Osteocyte (in vitro differentiated cells): Measurements from ENCODE around the gene YIPF6. TPM values are rescaled to one million over a fixed set of nuclear protein-coding genes. Genes with fewer than 3 reads are reported as not detected.

ENCODE experiments used
- DNase-seq: peaks from one replicate; pipeline ENCODE4 v3.0.0; 2021; ENCODE audit warnings: mixed read lengths; ENCODE audit not compliant: unreplicated experiment; ENCODE audit errors: extremely low spot score
- H3K27ac Mint-ChIP-seq: one replicate; pipeline ENCODE4 v1.8.0; 2021; ENCODE audit warnings: mild to moderate bottlenecking, mixed read lengths; ENCODE audit not compliant: unreplicated experiment
- H3K27me3 Mint-ChIP-seq: one replicate; pipeline ENCODE4 v1.8.0; 2021; ENCODE audit warnings: mixed read lengths; ENCODE audit not compliant: unreplicated experiment
- H3K36me3 Mint-ChIP-seq: one replicate; pipeline ENCODE4 v1.8.0; 2021; ENCODE audit warnings: mixed read lengths; ENCODE audit not compliant: unreplicated experiment
- H3K4me1 Mint-ChIP-seq: one replicate; pipeline ENCODE4 v1.8.0; 2021; ENCODE audit warnings: mixed read lengths; ENCODE audit not compliant: unreplicated experiment
- H3K4me3 Mint-ChIP-seq: one replicate; pipeline ENCODE4 v1.8.0; 2021; ENCODE audit warnings: mild to moderate bottlenecking, moderate library complexity, mixed read lengths; ENCODE audit not compliant: unreplicated experiment
- H3K9me3 Mint-ChIP-seq: one replicate; pipeline ENCODE4 v1.8.0; 2021; ENCODE audit warnings: mixed read lengths; ENCODE audit not compliant: unreplicated experiment
- total RNA-seq: library from RNA; stranded (reverse); gene quantifications from 2 replicates; pipeline ENCODE4 v1.2.1, GENCODE V29; 2021
- TF ChIP-seq, protein P1 (sequence below): fragments of 200-600 bp; sonication (generic); IDR thresholded peaks from 2 replicates; pipeline ENCODE4 v1.5.0; 2021; ENCODE audit warnings: antibody characterized with exemption, mild to moderate bottlenecking, moderate library complexity

YIPF6 gene
- total RNA-seq, 1 donor from 2014 or later, result 40.0 TPM

DNA sequence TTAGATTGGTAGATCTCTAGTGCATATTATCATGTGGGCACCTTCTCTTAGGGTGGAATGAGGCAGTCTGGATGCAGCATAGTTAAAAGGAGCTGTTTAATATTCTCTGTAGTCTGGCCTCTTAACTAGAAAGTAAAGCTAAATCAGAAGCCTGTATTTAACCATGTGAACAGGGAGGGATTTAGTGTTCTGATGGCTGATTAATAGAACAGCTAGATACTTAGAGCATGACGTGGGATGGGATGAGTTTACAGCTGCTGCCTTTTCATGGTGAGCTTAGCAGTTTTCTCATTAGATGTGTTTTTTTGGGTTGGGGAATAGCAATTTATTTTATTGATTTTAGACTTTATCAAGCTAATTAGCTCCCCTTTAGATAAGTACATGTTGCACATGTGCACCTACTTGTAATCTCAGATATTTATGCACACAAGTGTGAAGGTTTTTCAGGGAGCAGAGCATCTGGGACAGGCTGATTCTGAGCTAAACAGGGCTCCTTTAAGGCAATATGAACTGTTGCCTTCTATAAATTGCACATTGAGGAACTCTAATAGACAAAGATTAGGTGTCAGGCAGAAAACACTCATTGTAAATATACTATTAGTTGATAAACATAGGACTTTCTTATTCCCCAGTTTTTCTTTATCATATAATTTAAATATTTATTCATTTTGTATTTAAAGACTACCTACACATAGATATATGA, 34.1 kb downstream of the YIPF6 start:
- H3K27ac Mint-ChIP-seq, result no peak overlapping the region
- TF ChIP-seq, protein P1, sequence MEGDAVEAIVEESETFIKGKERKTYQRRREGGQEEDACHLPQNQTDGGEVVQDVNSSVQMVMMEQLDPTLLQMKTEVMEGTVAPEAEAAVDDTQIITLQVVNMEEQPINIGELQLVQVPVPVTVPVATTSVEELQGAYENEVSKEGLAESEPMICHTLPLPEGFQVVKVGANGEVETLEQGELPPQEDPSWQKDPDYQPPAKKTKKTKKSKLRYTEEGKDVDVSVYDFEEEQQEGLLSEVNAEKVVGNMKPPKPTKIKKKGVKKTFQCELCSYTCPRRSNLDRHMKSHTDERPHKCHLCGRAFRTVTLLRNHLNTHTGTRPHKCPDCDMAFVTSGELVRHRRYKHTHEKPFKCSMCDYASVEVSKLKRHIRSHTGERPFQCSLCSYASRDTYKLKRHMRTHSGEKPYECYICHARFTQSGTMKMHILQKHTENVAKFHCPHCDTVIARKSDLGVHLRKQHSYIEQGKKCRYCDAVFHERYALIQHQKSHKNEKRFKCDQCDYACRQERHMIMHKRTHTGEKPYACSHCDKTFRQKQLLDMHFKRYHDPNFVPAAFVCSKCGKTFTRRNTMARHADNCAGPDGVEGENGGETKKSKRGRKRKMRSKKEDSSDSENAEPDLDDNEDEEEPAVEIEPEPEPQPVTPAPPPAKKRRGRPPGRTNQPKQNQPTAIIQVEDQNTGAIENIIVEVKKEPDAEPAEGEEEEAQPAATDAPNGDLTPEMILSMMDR, result no peak
- DNase-seq, result no peak

DNA sequence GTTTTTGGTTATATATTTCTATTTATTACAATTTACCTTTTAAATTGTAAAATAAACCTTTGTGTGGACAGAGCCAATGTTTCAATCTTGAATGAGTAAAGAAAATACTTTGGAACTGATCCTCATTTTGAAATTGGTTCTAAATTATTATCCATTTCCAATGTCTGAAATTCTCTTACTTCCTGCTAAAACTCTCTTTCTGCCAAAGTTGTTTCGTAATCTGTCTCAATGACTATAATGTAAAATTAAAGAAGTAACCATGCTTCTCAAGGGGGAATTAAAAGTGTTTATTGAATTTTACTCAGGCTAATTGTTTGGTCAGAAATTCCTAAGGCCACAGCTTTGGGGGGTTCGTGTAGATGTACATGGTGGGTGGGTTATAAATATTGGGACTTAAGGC, 34.8 kb downstream of the YIPF6 start:
- TF ChIP-seq, protein P1, result no peak
- Mint-ChIP-seq H3K27ac (no peak overlapping the region), H3K36me3 (peaks cover 11% of the 10 kb centered on the region), H3K4me3 (no peak overlapping the region), H3K9me3 (peaks cover 5% of the 10 kb centered on the region), H3K27me3 (no peaks in the 10 kb centered on the region), H3K4me1 (no peaks in the 10 kb centered on the region)
- DNase-seq, result no peak

More for the DNA sequence above, 34.1 kb downstream of the YIPF6 start:
- Mint-ChIP-seq H3K4me1 (no peaks in the 10 kb centered on the region), H3K4me3 (no peak overlapping the region), H3K36me3 (peaks cover 16% of the 10 kb centered on the region), H3K27me3 (no peaks in the 10 kb centered on the region), H3K9me3 (peaks cover 5% of the 10 kb centered on the region)

GRCh38 chrX:68534691-68535090, 35.8 kb downstream of the YIPF6 start:
- H3K4me3 Mint-ChIP-seq, result no peak overlapping the region
- H3K4me1 Mint-ChIP-seq, result no peaks in the 10 kb centered on the region
- H3K36me3 Mint-ChIP-seq, result peaks cover 4% of the 10 kb centered on the region
- DNase-seq, result no peak
- no peaks in the 10 kb centered on the region for H3K27me3 Mint-ChIP-seq
- no peaks in the 10 kb centered on the region for H3K9me3 Mint-ChIP-seq
- TF ChIP-seq, protein P1, result no peak
- no peak overlapping the region for H3K27ac Mint-ChIP-seq

GRCh38 chrX:68536429-68536828, 37.6 kb downstream of the YIPF6 start:
- Mint-ChIP-seq H3K27me3 (no peaks in the 10 kb centered on the region), H3K4me3 (no peak overlapping the region), H3K9me3 (peaks cover 4% of the 10 kb centered on the region), H3K36me3 (peaks cover 4% of the 10 kb centered on the region), H3K4me1 (no peaks in the 10 kb centered on the region), H3K27ac (no peak overlapping the region)
- TF ChIP-seq, protein P1, result no peak
- DNase-seq, result no peak

DNA sequence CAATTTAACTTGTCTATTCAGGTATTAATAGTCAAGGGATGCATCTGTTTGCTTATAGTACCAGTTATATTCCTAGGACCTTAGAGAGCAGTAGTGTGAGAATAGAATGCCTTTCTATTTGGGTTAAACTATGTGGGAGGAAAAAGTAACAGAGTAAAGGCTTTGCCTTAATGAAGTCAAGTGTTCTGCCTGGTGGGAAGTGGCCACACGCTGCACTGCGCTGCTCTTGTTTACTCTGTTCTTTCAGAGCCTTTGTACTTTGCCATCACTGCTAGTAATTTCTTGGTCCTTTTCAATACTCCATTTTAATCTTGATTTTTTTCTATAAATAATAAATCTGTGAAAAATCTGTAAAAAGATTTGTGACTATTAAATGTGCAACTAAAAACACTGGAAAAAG, 38.0 kb downstream of the YIPF6 start:
- Mint-ChIP-seq H3K9me3 (peaks cover 8% of the 10 kb centered on the region), H3K27ac (no peak overlapping the region), H3K4me1 (no peaks in the 10 kb centered on the region), H3K36me3 (peaks cover 4% of the 10 kb centered on the region), H3K27me3 (no peaks in the 10 kb centered on the region), H3K4me3 (no peak overlapping the region)
- TF ChIP-seq, protein P1, result no peak
- DNase-seq, result no peak
